Mesenchymal stem cell (in vitro differentiated cells and primary cell): ENCODE data around the gene LGALSL.

Experiments
- DNase-seq: peaks from one replicate; pipeline ENCODE4 v3.0.0-alpha.2; 2013
- H2AFZ ChIP-seq: one replicate; pipeline ENCODE4 v1.6.1; 2013; ENCODE audit warnings: low read depth, mild to moderate bottlenecking, control low read depth, inconsistent platforms, low read length, moderate library complexity
- H2AK5ac ChIP-seq: 2 replicates; pipeline ENCODE4 v1.6.1; 2013; ENCODE audit warnings: low read length, moderate library complexity, mild to moderate bottlenecking, inconsistent platforms; ENCODE audit not compliant: severe bottlenecking
- H2BK120ac ChIP-seq: one replicate; pipeline ENCODE4 v1.6.1; 2013; ENCODE audit warnings: low read depth, mild to moderate bottlenecking, inconsistent platforms, low read length, moderate library complexity
- H2BK12ac ChIP-seq, 2 experiments: one replicate each; pipeline ENCODE4 v1.6.1; 2013; ENCODE audit warnings: inconsistent platforms in 2 of 2, low read length in 2 of 2, mild to moderate bottlenecking in 2 of 2, moderate library complexity in 2 of 2, control low read depth in 1 of 2
- H2BK15ac ChIP-seq: one replicate; pipeline ENCODE4 v1.6.1; 2013; ENCODE audit warnings: mild to moderate bottlenecking, low read depth, inconsistent platforms; ENCODE audit not compliant: poor library complexity, severe bottlenecking
- H2BK5ac ChIP-seq: 2 replicates; pipeline ENCODE4 v1.6.1; 2013; ENCODE audit warnings: low read depth, mild to moderate bottlenecking, low read length, control low read depth, inconsistent platforms; ENCODE audit not compliant: poor library complexity, severe bottlenecking
- H3K14ac ChIP-seq, 2 experiments: one replicate each; pipeline ENCODE4 v1.6.1; 2013; ENCODE audit warnings: inconsistent platforms in 2 of 2, low read length in 2 of 2, control low read depth in 1 of 2, mild to moderate bottlenecking in 1 of 2, moderate library complexity in 1 of 2
- H3K18ac ChIP-seq, 2 experiments: one replicate each; pipeline ENCODE4 v1.6.1; 2013; ENCODE audit warnings: inconsistent platforms in 2 of 2, low read length in 2 of 2, control low read depth in 1 of 2, low read depth in 1 of 2, mild to moderate bottlenecking in 1 of 2
- H3K23ac ChIP-seq, 2 experiments: one replicate each; pipeline ENCODE4 v1.6.1; 2013; ENCODE audit warnings: inconsistent platforms in 2 of 2, low read length in 2 of 2, mild to moderate bottlenecking in 2 of 2, moderate library complexity in 2 of 2, control low read depth in 1 of 2
- H3K27ac ChIP-seq: 2 replicates; pipeline ENCODE4 v1.5.1; 2013; ENCODE audit warnings: mild to moderate bottlenecking, moderate library complexity, low read length, control low read depth, inconsistent platforms; ENCODE audit not compliant: poor library complexity, severe bottlenecking
- H3K27me3 ChIP-seq, 2 experiments: 2 replicates each; pipeline versions ENCODE4 v1.6.1 to v1.7.0; 2013; ENCODE audit warnings: low read length in 2 of 2, mild to moderate bottlenecking in 2 of 2, moderate library complexity in 2 of 2, control low read depth in 1 of 2, inconsistent platforms in 1 of 2; ENCODE audit not compliant: control insufficient read depth in 1 of 2, insufficient read depth in 1 of 2
- H3K36me3 ChIP-seq, 2 experiments: 2 replicates each; pipeline versions ENCODE4 v1.6.1 to v1.7.0; 2013; ENCODE audit warnings: low read length in 2 of 2, control low read depth in 1 of 2, inconsistent platforms in 1 of 2, low read depth in 1 of 2, mild to moderate bottlenecking in 1 of 2; ENCODE audit not compliant: insufficient read depth in 2 of 2, control insufficient read depth in 1 of 2
- H3K4ac ChIP-seq, 2 experiments: one replicate each; pipeline ENCODE4 v1.6.1; 2013; ENCODE audit warnings: inconsistent platforms in 2 of 2, low read length in 2 of 2, mild to moderate bottlenecking in 2 of 2, moderate library complexity in 2 of 2, control low read depth in 1 of 2, low read depth in 1 of 2
- H3K4me1 ChIP-seq: 2 replicates; pipeline ENCODE4 v1.6.1; 2013; ENCODE audit warnings: low read depth, low read length, control low read depth; ENCODE audit not compliant: control insufficient read depth, insufficient read depth
- H3K4me2 ChIP-seq: 2 replicates; pipeline ENCODE4 v1.6.1; 2013; ENCODE audit warnings: low read length, mild to moderate bottlenecking, inconsistent platforms; ENCODE audit not compliant: poor library complexity, severe bottlenecking
- H3K4me3 ChIP-seq, 2 experiments: 2 replicates each; pipeline versions ENCODE4 v1.5.1 to v1.7.0; 2013; ENCODE audit warnings: low read length in 2 of 2, mild to moderate bottlenecking in 2 of 2, control low read depth in 1 of 2, low read depth in 1 of 2; ENCODE audit not compliant: insufficient read depth in 1 of 2
- H3K79me1 ChIP-seq: replicated peaks from 2 replicates; pipeline ENCODE4 v1.6.1; 2013; ENCODE audit warnings: mild to moderate bottlenecking, control low read depth, low read length, inconsistent platforms; ENCODE audit not compliant: poor library complexity, severe bottlenecking
- H3K9ac ChIP-seq: 2 replicates; pipeline ENCODE4 v1.7.0; 2013; ENCODE audit warnings: mild to moderate bottlenecking, low read length, moderate library complexity
- H3K9me3 ChIP-seq: 2 replicates; pipeline ENCODE4 v1.7.0; 2013; ENCODE audit warnings: mild to moderate bottlenecking, low read length; ENCODE audit not compliant: control insufficient read depth
- H4K8ac ChIP-seq: one replicate; pipeline ENCODE4 v1.6.1; 2013; ENCODE audit warnings: inconsistent platforms, mild to moderate bottlenecking, low read length, moderate library complexity
- H4K91ac ChIP-seq: one replicate; pipeline ENCODE4 v1.6.1; 2013; ENCODE audit warnings: mild to moderate bottlenecking, low read length, inconsistent platforms
- WGBS: methylation state at CpG from one replicate; pipeline ENCODE4 v1.1.7; 2013; ENCODE audit warnings: mixed read lengths; 5-methylcytosine and 5-hydroxymethylcytosine counted together

The LGALSL gene

GRCh38 chr2:64417624-64418023, 36.3 kb upstream of the LGALSL start:
- no peaks in the 10 kb centered on the region for H3K79me1 ChIP-seq
- 60% methylated on average over 1 of the region's 3 CpGs for WGBS
- H3K23ac ChIP-seq, result no peak overlapping the region
- H2BK12ac ChIP-seq, result no peak overlapping the region
- no peak overlapping the region for H3K4me2 ChIP-seq
- H3K36me3 ChIP-seq, result no peaks in the 10 kb centered on the region
- peak overlapping the region in 1 of 2 experiments; percentile 9 for H3K18ac ChIP-seq
- H4K91ac ChIP-seq, result no peak overlapping the region
- no peak overlapping the region for H3K27ac ChIP-seq
- no peak overlapping the region for H2AK5ac ChIP-seq
- no peak overlapping the region for H3K4me3 ChIP-seq
- H2AFZ ChIP-seq, result no peak overlapping the region
- no peak overlapping the region for H4K8ac ChIP-seq
- H3K9ac ChIP-seq, result no peak overlapping the region
- H3K4me1 ChIP-seq, result no peaks in the 10 kb centered on the region
- H3K14ac ChIP-seq, result no peak overlapping the region
- no peak overlapping the region for H3K4ac ChIP-seq
- no peak overlapping the region for H2BK5ac ChIP-seq
- DNase-seq, result no peak
- no peak overlapping the region for H2BK15ac ChIP-seq
- H2BK120ac ChIP-seq, result no peak overlapping the region
- peaks cover 1 to 3% of the 10 kb centered on the region in 2 experiments for H3K27me3 ChIP-seq
- H3K9me3 ChIP-seq, result no peaks in the 10 kb centered on the region

- H3K9ac ChIP-seq, result no peak overlapping the region
- H2AK5ac ChIP-seq, result no peak overlapping the region
- no peak overlapping the region for H4K8ac ChIP-seq
- H3K36me3 ChIP-seq, result no peaks in the 10 kb centered on the region
- H3K14ac ChIP-seq, result no peak overlapping the region
- H4K91ac ChIP-seq, result no peak overlapping the region
- no peaks in the 10 kb centered on the region for H3K4me1 ChIP-seq
- no peak overlapping the region for H2BK120ac ChIP-seq
- no peaks in the 10 kb centered on the region for H3K9me3 ChIP-seq
- no peak overlapping the region for H2BK12ac ChIP-seq
- no peak overlapping the region for H3K4ac ChIP-seq
- WGBS, result 100% methylated on average over 2 of the region's 2 CpGs
- no peaks in the 10 kb centered on the region for H3K27me3 ChIP-seq
- H3K18ac ChIP-seq, result no peak overlapping the region
- H3K79me1 ChIP-seq, result no peaks in the 10 kb centered on the region
- no peak overlapping the region for H2BK5ac ChIP-seq
- no peak overlapping the region for H2BK15ac ChIP-seq
- H2AFZ ChIP-seq, result no peak overlapping the region
- no peak overlapping the region for H3K4me2 ChIP-seq
- H3K27ac ChIP-seq, result no peak overlapping the region
- no peak overlapping the region for H3K23ac ChIP-seq
- H3K4me3 ChIP-seq, result no peak overlapping the region
- peak; percentile 33 for DNase-seq
Measured at GRCh38 chr2:64419596-64420165, 34.3 kb upstream of the LGALSL start.

- Histone ChIP-seq H2BK120ac (no peak overlapping the region), H4K8ac (no peak overlapping the region)
Measured at GRCh38 chr2:64420677-64421076, 33.3 kb upstream of the LGALSL start.

GRCh38 chr2:64421201-64421600, 32.8 kb upstream of the LGALSL start:
- no peak overlapping the region for H3K4me3 ChIP-seq
- H3K14ac ChIP-seq, result no peak overlapping the region
- H2BK12ac ChIP-seq, result no peak overlapping the region
- H2AK5ac ChIP-seq, result no peak overlapping the region
- no peak overlapping the region for H2BK15ac ChIP-seq
- H2BK5ac ChIP-seq, result no peak overlapping the region
- H3K18ac ChIP-seq, result no peak overlapping the region
- H3K27me3 ChIP-seq, result no peaks in the 10 kb centered on the region
- WGBS, result 97% methylated on average over 5 of the region's 5 CpGs
- H3K9ac ChIP-seq, result no peak overlapping the region
- H3K4me2 ChIP-seq, result no peak overlapping the region
- H3K4me1 ChIP-seq, result no peaks in the 10 kb centered on the region
- H2AFZ ChIP-seq, result no peak overlapping the region
- no peak overlapping the region for H3K4ac ChIP-seq
- no peaks in the 10 kb centered on the region for H3K79me1 ChIP-seq
- no peak overlapping the region for H2BK120ac ChIP-seq
- no peak for DNase-seq
- H3K27ac ChIP-seq, result no peak overlapping the region
- no peaks in the 10 kb centered on the region for H3K9me3 ChIP-seq
- H4K91ac ChIP-seq, result no peak overlapping the region
- no peaks in the 10 kb centered on the region for H3K36me3 ChIP-seq
- H4K8ac ChIP-seq, result no peak overlapping the region
- H3K23ac ChIP-seq, result no peak overlapping the region

More at GRCh38 chr2:64420677-64421076, 33.3 kb upstream of the LGALSL start:
- no peak overlapping the region for H3K27ac ChIP-seq
- H3K14ac ChIP-seq, result no peak overlapping the region
- no peak overlapping the region for H3K23ac ChIP-seq
- H2BK15ac ChIP-seq, result no peak overlapping the region
- no peak overlapping the region for H3K4me3 ChIP-seq
- H3K4me1 ChIP-seq, result no peaks in the 10 kb centered on the region
- no peaks in the 10 kb centered on the region for H3K79me1 ChIP-seq
- H2AFZ ChIP-seq, result no peak overlapping the region
- no peak overlapping the region for H2BK12ac ChIP-seq
- H3K4me2 ChIP-seq, result no peak overlapping the region
- no peaks in the 10 kb centered on the region for H3K27me3 ChIP-seq
- DNase-seq, result no peak
- no peak overlapping the region for H2BK5ac ChIP-seq
- H3K4ac ChIP-seq, result no peak overlapping the region
- no peak overlapping the region for H4K91ac ChIP-seq
- H3K9me3 ChIP-seq, result no peaks in the 10 kb centered on the region
- H2AK5ac ChIP-seq, result no peak overlapping the region
- no peak overlapping the region for H3K9ac ChIP-seq
- H3K18ac ChIP-seq, result no peak overlapping the region
- no peaks in the 10 kb centered on the region for H3K36me3 ChIP-seq
